Mesenchymal stem cell (in vitro differentiated cells and primary cell): ENCODE measurements around the gene CT55.
"Not testable (repeated sequence)": the region's sequence is repeated elsewhere in the genome, so short reads cannot be mapped to it uniquely, and the experiment has no call there.

Experiments
- DNase-seq: peaks from one replicate; pipeline ENCODE4 v3.0.0-alpha.2; 2013
- H2AFZ ChIP-seq: one replicate; pipeline ENCODE4 v1.6.1; 2013; ENCODE audit warnings: low read depth, mild to moderate bottlenecking, control low read depth, inconsistent platforms, low read length, moderate library complexity
- H2AK5ac ChIP-seq: 2 replicates; pipeline ENCODE4 v1.6.1; 2013; ENCODE audit warnings: low read length, moderate library complexity, mild to moderate bottlenecking, inconsistent platforms; ENCODE audit not compliant: severe bottlenecking
- H2BK120ac ChIP-seq: one replicate; pipeline ENCODE4 v1.6.1; 2013; ENCODE audit warnings: low read depth, mild to moderate bottlenecking, inconsistent platforms, low read length, moderate library complexity
- H2BK12ac ChIP-seq, 2 experiments: one replicate each; pipeline ENCODE4 v1.6.1; 2013; ENCODE audit warnings: inconsistent platforms in 2 of 2, low read length in 2 of 2, mild to moderate bottlenecking in 2 of 2, moderate library complexity in 2 of 2, control low read depth in 1 of 2
- H2BK15ac ChIP-seq: one replicate; pipeline ENCODE4 v1.6.1; 2013; ENCODE audit warnings: mild to moderate bottlenecking, low read depth, inconsistent platforms; ENCODE audit not compliant: poor library complexity, severe bottlenecking
- H2BK5ac ChIP-seq: 2 replicates; pipeline ENCODE4 v1.6.1; 2013; ENCODE audit warnings: low read depth, mild to moderate bottlenecking, low read length, control low read depth, inconsistent platforms; ENCODE audit not compliant: poor library complexity, severe bottlenecking
- H3K14ac ChIP-seq, 2 experiments: one replicate each; pipeline ENCODE4 v1.6.1; 2013; ENCODE audit warnings: inconsistent platforms in 2 of 2, low read length in 2 of 2, control low read depth in 1 of 2, mild to moderate bottlenecking in 1 of 2, moderate library complexity in 1 of 2
- H3K18ac ChIP-seq, 2 experiments: one replicate each; pipeline ENCODE4 v1.6.1; 2013; ENCODE audit warnings: inconsistent platforms in 2 of 2, low read length in 2 of 2, control low read depth in 1 of 2, low read depth in 1 of 2, mild to moderate bottlenecking in 1 of 2
- H3K23ac ChIP-seq, 2 experiments: one replicate each; pipeline ENCODE4 v1.6.1; 2013; ENCODE audit warnings: inconsistent platforms in 2 of 2, low read length in 2 of 2, mild to moderate bottlenecking in 2 of 2, moderate library complexity in 2 of 2, control low read depth in 1 of 2
- H3K27ac ChIP-seq: 2 replicates; pipeline ENCODE4 v1.5.1; 2013; ENCODE audit warnings: mild to moderate bottlenecking, moderate library complexity, low read length, control low read depth, inconsistent platforms; ENCODE audit not compliant: poor library complexity, severe bottlenecking
- H3K27me3 ChIP-seq, 2 experiments: 2 replicates each; pipeline versions ENCODE4 v1.6.1 to v1.7.0; 2013; ENCODE audit warnings: low read length in 2 of 2, mild to moderate bottlenecking in 2 of 2, moderate library complexity in 2 of 2, control low read depth in 1 of 2, inconsistent platforms in 1 of 2; ENCODE audit not compliant: control insufficient read depth in 1 of 2, insufficient read depth in 1 of 2
- H3K36me3 ChIP-seq, 2 experiments: 2 replicates each; pipeline versions ENCODE4 v1.6.1 to v1.7.0; 2013; ENCODE audit warnings: low read length in 2 of 2, control low read depth in 1 of 2, inconsistent platforms in 1 of 2, low read depth in 1 of 2, mild to moderate bottlenecking in 1 of 2; ENCODE audit not compliant: insufficient read depth in 2 of 2, control insufficient read depth in 1 of 2
- H3K4ac ChIP-seq, 2 experiments: one replicate each; pipeline ENCODE4 v1.6.1; 2013; ENCODE audit warnings: inconsistent platforms in 2 of 2, low read length in 2 of 2, mild to moderate bottlenecking in 2 of 2, moderate library complexity in 2 of 2, control low read depth in 1 of 2, low read depth in 1 of 2
- H3K4me1 ChIP-seq: 2 replicates; pipeline ENCODE4 v1.6.1; 2013; ENCODE audit warnings: low read depth, low read length, control low read depth; ENCODE audit not compliant: control insufficient read depth, insufficient read depth
- H3K4me2 ChIP-seq: 2 replicates; pipeline ENCODE4 v1.6.1; 2013; ENCODE audit warnings: low read length, mild to moderate bottlenecking, inconsistent platforms; ENCODE audit not compliant: poor library complexity, severe bottlenecking
- H3K4me3 ChIP-seq, 2 experiments: 2 replicates each; pipeline versions ENCODE4 v1.5.1 to v1.7.0; 2013; ENCODE audit warnings: low read length in 2 of 2, mild to moderate bottlenecking in 2 of 2, control low read depth in 1 of 2, low read depth in 1 of 2; ENCODE audit not compliant: insufficient read depth in 1 of 2
- H3K79me1 ChIP-seq: replicated peaks from 2 replicates; pipeline ENCODE4 v1.6.1; 2013; ENCODE audit warnings: mild to moderate bottlenecking, control low read depth, low read length, inconsistent platforms; ENCODE audit not compliant: poor library complexity, severe bottlenecking
- H3K9ac ChIP-seq: 2 replicates; pipeline ENCODE4 v1.7.0; 2013; ENCODE audit warnings: mild to moderate bottlenecking, low read length, moderate library complexity
- H3K9me3 ChIP-seq: 2 replicates; pipeline ENCODE4 v1.7.0; 2013; ENCODE audit warnings: mild to moderate bottlenecking, low read length; ENCODE audit not compliant: control insufficient read depth
- H4K8ac ChIP-seq: one replicate; pipeline ENCODE4 v1.6.1; 2013; ENCODE audit warnings: inconsistent platforms, mild to moderate bottlenecking, low read length, moderate library complexity
- H4K91ac ChIP-seq: one replicate; pipeline ENCODE4 v1.6.1; 2013; ENCODE audit warnings: mild to moderate bottlenecking, low read length, inconsistent platforms
- WGBS: methylation state at CpG from one replicate; pipeline ENCODE4 v1.1.7; 2013; ENCODE audit warnings: mixed read lengths; 5-methylcytosine and 5-hydroxymethylcytosine counted together

The CT55 gene

GRCh38 chrX:135154688-135155087 lies 16.5 kb downstream of the CT55 start:
- WGBS: no CpG with 5 or more reads among the region's 3 CpGs
- DNase-seq: not testable (repeated sequence)

GRCh38 chrX:135126145-135126544 lies 45.1 kb downstream of the CT55 start:
- not testable (repeated sequence) for H3K4me3 ChIP-seq, H2BK5ac ChIP-seq, H2BK120ac ChIP-seq, H3K14ac ChIP-seq, H3K4me1 ChIP-seq, H4K91ac ChIP-seq, H3K18ac ChIP-seq, H2BK15ac ChIP-seq, H2BK12ac ChIP-seq, H2AK5ac ChIP-seq, H3K4me2 ChIP-seq, H3K27ac ChIP-seq, H3K4ac ChIP-seq, H3K9ac ChIP-seq, H3K27me3 ChIP-seq, H3K23ac ChIP-seq, H3K36me3 ChIP-seq, H3K79me1 ChIP-seq, H2AFZ ChIP-seq, H3K9me3 ChIP-seq, H4K8ac ChIP-seq, DNase-seq
- no CpG with 5 or more reads among the region's 6 CpGs for WGBS

More at GRCh38 chrX:135154688-135155087, 16.5 kb downstream of the CT55 start:
- H2BK15ac ChIP-seq, H2BK12ac ChIP-seq, H3K9ac ChIP-seq, H3K9me3 ChIP-seq, H3K4me2 ChIP-seq, H3K27me3 ChIP-seq, H2AFZ ChIP-seq, H3K18ac ChIP-seq, H4K91ac ChIP-seq, H3K4me1 ChIP-seq, H3K23ac ChIP-seq, H3K4ac ChIP-seq, H2AK5ac ChIP-seq, H2BK120ac ChIP-seq, H3K79me1 ChIP-seq, H3K36me3 ChIP-seq, H2BK5ac ChIP-seq, H3K4me3 ChIP-seq, H3K27ac ChIP-seq, H4K8ac ChIP-seq, H3K14ac ChIP-seq: not testable (repeated sequence)

DNA sequence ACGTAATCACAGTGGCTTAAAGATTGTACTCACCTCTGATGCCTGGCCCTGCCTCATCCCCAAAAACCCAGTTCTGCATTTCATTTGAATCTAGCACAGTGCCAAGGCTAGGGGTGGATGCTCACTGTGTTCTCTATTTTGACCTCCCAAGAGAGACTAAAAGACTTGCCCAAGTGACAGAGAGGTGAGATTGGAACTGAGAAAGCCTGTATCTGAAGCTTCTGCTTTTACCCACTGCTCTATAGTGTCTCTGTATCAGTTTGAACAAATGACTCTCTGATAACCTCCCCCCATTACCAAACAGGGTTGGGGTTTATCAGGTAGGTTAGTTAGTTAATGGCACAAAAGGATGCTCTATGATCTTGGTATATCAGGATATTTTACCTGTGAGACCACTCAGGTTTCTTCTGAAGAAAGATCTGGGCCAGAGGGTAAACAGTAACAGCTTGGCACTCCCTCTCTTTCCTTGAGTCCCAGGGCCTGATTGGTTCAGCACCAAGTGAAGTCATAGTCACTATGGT lies 51.1 kb downstream of the CT55 start, which contains the start of gene ETDB:
TSS of gene ETDB (minus strand) at position 471 of the 521 bp plus-strand sequence. CDS start 1,265 bp downstream, outside the sequence.
- DNase-seq, H3K79me1 ChIP-seq, H3K14ac ChIP-seq, H3K9ac ChIP-seq, H3K27me3 ChIP-seq, H3K23ac ChIP-seq, H3K27ac ChIP-seq, H3K18ac ChIP-seq, H2AK5ac ChIP-seq, H3K4me2 ChIP-seq, H3K9me3 ChIP-seq, H3K36me3 ChIP-seq, H2AFZ ChIP-seq, H3K4ac ChIP-seq, H2BK5ac ChIP-seq, H3K4me3 ChIP-seq, H2BK120ac ChIP-seq, H2BK15ac ChIP-seq, H4K91ac ChIP-seq, H3K4me1 ChIP-seq, H2BK12ac ChIP-seq, H4K8ac ChIP-seq: not testable (repeated sequence)
- no CpG with 5 or more reads among the region's 1 CpG for WGBS

DNA sequence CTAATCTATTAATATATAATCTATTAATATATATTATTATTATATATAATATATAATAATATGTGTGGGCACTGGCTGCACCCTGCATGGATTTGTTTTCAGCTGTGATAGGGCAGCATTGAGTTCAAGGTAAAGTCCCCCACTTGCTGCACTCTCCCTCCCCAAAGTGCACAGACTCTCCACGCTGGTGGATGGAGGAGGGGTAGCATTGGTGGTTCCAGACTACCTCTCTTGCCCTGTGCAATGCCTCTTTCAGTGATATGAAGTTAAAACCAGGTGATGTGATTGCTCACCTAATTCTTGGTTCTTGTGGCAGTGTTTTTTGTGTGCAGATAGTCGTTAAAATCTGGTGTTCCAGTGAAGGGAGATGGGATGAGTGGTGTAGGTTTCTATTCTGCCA lies 55.1 kb downstream of the CT55 start:
- H2BK15ac ChIP-seq, H3K4me1 ChIP-seq, H3K36me3 ChIP-seq, H2BK12ac ChIP-seq, H2BK5ac ChIP-seq, H3K27ac ChIP-seq, H3K18ac ChIP-seq, H3K9ac ChIP-seq, H3K4me2 ChIP-seq, H4K8ac ChIP-seq, DNase-seq, H3K4ac ChIP-seq, H2AK5ac ChIP-seq, H2AFZ ChIP-seq, H3K14ac ChIP-seq, H3K9me3 ChIP-seq, H4K91ac ChIP-seq, H2BK120ac ChIP-seq, H3K23ac ChIP-seq, H3K4me3 ChIP-seq, H3K27me3 ChIP-seq, H3K79me1 ChIP-seq: not testable (repeated sequence)
- no CpG with 5 or more reads among the region's 2 CpGs for WGBS
